GM10847 (cell line): ENCODE data around the gene MICAL2.

ENCODE experiments used
- POLR2A ChIP-seq: IDR thresholded peaks from 2 replicates; pipeline ENCODE4 v1.6.1; 2011; ENCODE audit not compliant: insufficient read length; ENCODE audit errors: extremely low read depth

MICAL2 gene

GRCh38 chr11:12281571-12282478 lies 171.4 kb downstream of the MICAL2 start:
- no peak for TF ChIP-seq POLR2A

- no peak for TF ChIP-seq POLR2A
Observed at GRCh38 chr11:12282676-12283075, 172.3 kb downstream of the MICAL2 start.

GRCh38 chr11:12284316-12285050 lies 174.1 kb downstream of the MICAL2 start:
- TF ChIP-seq POLR2A = no peak

GRCh38 chr11:12285106-12285505 lies 174.7 kb downstream of the MICAL2 start:
- no peak for TF ChIP-seq POLR2A

- no peak for TF ChIP-seq POLR2A
Observed at GRCh38 chr11:12285811-12286222, 175.4 kb downstream of the MICAL2 start.

GRCh38 chr11:12286606-12287005 lies 176.2 kb downstream of the MICAL2 start:
- TF ChIP-seq POLR2A = no peak

- no peak for TF ChIP-seq POLR2A
Observed at GRCh38 chr11:12287009-12287373, 176.6 kb downstream of the MICAL2 start.

- no peak for TF ChIP-seq POLR2A
Observed at GRCh38 chr11:12287374-12288211, 177.2 kb downstream of the MICAL2 start.

GRCh38 chr11:12288212-12288930 lies 178.0 kb downstream of the MICAL2 start:
- TF ChIP-seq POLR2A = no peak

GRCh38 chr11:12288931-12289666 lies 178.7 kb downstream of the MICAL2 start:
- TF ChIP-seq POLR2A = no peak

- TF ChIP-seq POLR2A = no peak
Observed at GRCh38 chr11:12289667-12290476, 179.5 kb downstream of the MICAL2 start.

GRCh38 chr11:12290477-12290922 lies 180.1 kb downstream of the MICAL2 start:
- no peak for TF ChIP-seq POLR2A

GRCh38 chr11:12291313-12291712 lies 180.9 kb downstream of the MICAL2 start:
- TF ChIP-seq POLR2A = no peak

GRCh38 chr11:12291766-12292165 lies 181.4 kb downstream of the MICAL2 start:
- TF ChIP-seq POLR2A = no peak

- no peak for TF ChIP-seq POLR2A
Observed at GRCh38 chr11:12292766-12293165, 182.4 kb downstream of the MICAL2 start.
